NCI-H82 (cell line): ENCODE results near the gene IBA57.
A peak's percentile ranks its signal among the peaks of the same experiment; 100 is the strongest.

Source experiments
- DNase-seq: peaks from one replicate; lab custom pipeline; 2025; lab: John Stamatoyannopoulos, UW

IBA57 gene

GRCh38 chr1:228156941-228157728, 8.5 kb upstream of the IBA57 start:
- no peak for DNase-seq

GRCh38 chr1:228157729-228158126, 7.9 kb upstream of the IBA57 start:
- no peak for DNase-seq

GRCh38 chr1:228158151-228159007, 7.2 kb upstream of the IBA57 start:
- DNase-seq = no peak

GRCh38 chr1:228159008-228159665, 6.5 kb upstream of the IBA57 start:
- no peak for DNase-seq

GRCh38 chr1:228160201-228160761, 5.3 kb upstream of the IBA57 start:
- DNase-seq = no peak

GRCh38 chr1:228161362-228161761, 4.2 kb upstream of the IBA57 start:
- DNase-seq = peak; percentile 98

GRCh38 chr1:228161866-228162265, 3.7 kb upstream of the IBA57 start:
- peak; percentile 99 for DNase-seq

GRCh38 chr1:228162286-228163006, 3.2 kb upstream of the IBA57 start:
- DNase-seq = peak; percentile 78

GRCh38 chr1:228163007-228163753, 2.4 kb upstream of the IBA57 start:
- no peak for DNase-seq

GRCh38 chr1:228163776-228164519, 1.7 kb upstream of the IBA57 start:
- no peak for DNase-seq

GRCh38 chr1:228164561-228165371, 838 bp upstream of the IBA57 start:
- peak; percentile 45 for DNase-seq

GRCh38 chr1:228166170-228166936, 749 bp downstream of the IBA57 start:
- DNase-seq = peak; percentile 80

GRCh38 chr1:228168563-228169270, 3.1 kb downstream of the IBA57 start:
- no peak for DNase-seq

GRCh38 chr1:228169345-228169744, 3.7 kb downstream of the IBA57 start:
- DNase-seq = no peak

- no peak for DNase-seq
Measured at GRCh38 chr1:228170666-228171065, 5.1 kb downstream of the IBA57 start.

- DNase-seq = no peak
Measured at GRCh38 chr1:228171221-228171891, 5.8 kb downstream of the IBA57 start.
